Esophagus squamous epithelium (tissue), 5 donors: ENCODE measurements around the gene RNF141. TPM values are rescaled to one million over a fixed set of nuclear protein-coding genes. Genes with fewer than 3 reads are reported as not detected.

Experiments used
- DNase-seq: peaks from one replicate; lab custom pipeline; 2025; lab: John Stamatoyannopoulos, UW
- H3K27ac ChIP-seq, 4 donors: fragments of 200-600 bp; sonication (generic); one replicate each; pipeline ENCODE4 v1.5.1; 2016 to 2019; ENCODE audit warnings: mild to moderate bottlenecking in 1 of 4
- H3K27me3 ChIP-seq, 4 donors: fragments of 200-600 bp; sonication (generic); 1 replicate in 3 of 4; 2 replicates in 1 of 4; pipeline versions ENCODE4 v1.5.1 to v1.6.0; 2017 to 2021; ENCODE audit warnings: antibody characterized with exemption in 1 of 4
- H3K36me3 ChIP-seq, 3 donors: fragments of 200-600 bp; sonication (generic); one replicate each; pipeline ENCODE4 v1.5.1; 2016 to 2019
- H3K4me1 ChIP-seq, 3 donors: fragments of 200-600 bp; sonication (generic); one replicate each; pipeline ENCODE4 v1.5.1; 2017 to 2019
- H3K4me3 ChIP-seq, 4 donors: fragments of 200-600 bp; sonication (generic); 1 replicate in 3 of 4; 2 replicates in 1 of 4; pipeline ENCODE4 v1.5.1; 2016 to 2019; ENCODE audit warnings: mild to moderate bottlenecking in 2 of 4, moderate library complexity in 1 of 4
- H3K9me3 ChIP-seq, 3 donors: fragments of 200-600 bp; sonication (generic); one replicate each; pipeline ENCODE4 v1.5.1; 2016 to 2019
- POLR2A ChIP-seq, 4 donors: fragments of 450-650 bp; IDR thresholded peaks; one replicate each; pipeline ENCODE4 v1.6.1; 2017; ENCODE audit warnings: antibody characterized with exemption in 4 of 4, mild to moderate bottlenecking in 4 of 4, moderate library complexity in 3 of 4
- WGBS, 2 donors: methylation state at CpG; one replicate each; pipeline ENCODE4 v1.1.5; 2018; 5-methylcytosine and 5-hydroxymethylcytosine counted together
- intact Hi-C: fragments of 100-400 bp; cut with DNase I; formaldehyde crosslinking; loops from one replicate; pipeline ENCODE4 v1.15.0; 2022
- total RNA-seq, 4 donors: library from RNA; depleted of rRNA; stranded (reverse); fragments of >200 nt; gene quantifications; one replicate each; pipeline ENCODE4 v1.1.0, GENCODE V29; 2016
- TF ChIP-seq, protein P1 (sequence below), 6 experiments: fragments of 450-650 bp in 4 of 6; fragments of 200-600 bp in 2 of 6; sonication (generic) in 2 of 6; IDR thresholded peaks; one replicate each; pipeline ENCODE4 v1.5.1; 2016 to 2019; ENCODE audit warnings: antibody characterized with exemption in 6 of 6, mild to moderate bottlenecking in 4 of 6, moderate library complexity in 4 of 6
- donor health status: DM: yes; HTN: yes; CAD: no.

Gene RNF141
- total RNA-seq, 4 donors from 2014 or later = 51.7 to 88.4 (median 56.9) TPM

DNA sequence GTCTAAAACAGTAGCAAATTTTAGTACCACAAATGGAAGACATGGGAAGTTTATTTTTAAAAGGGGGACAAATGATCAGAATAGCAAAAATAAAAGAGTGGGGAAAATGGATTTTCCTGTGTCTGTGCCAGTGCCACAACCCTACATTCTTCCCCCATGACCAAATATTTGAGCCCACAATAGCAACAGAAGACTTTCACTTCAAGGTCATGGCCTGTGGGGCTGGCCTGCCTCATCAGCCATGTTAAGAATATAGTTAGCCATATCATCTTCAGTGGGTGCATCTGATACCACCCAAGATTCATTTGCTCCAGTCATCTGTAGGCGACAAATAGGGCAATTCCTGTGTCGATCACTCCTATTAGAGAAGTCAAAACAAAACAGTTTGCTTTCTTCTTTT lies 26.3 kb downstream of the RNF141 start:
- H3K4me1 ChIP-seq = peaks cover 0 to 29% (median 9%) of the 10 kb centered on the region in 3 donors
- DNase-seq = no peak
- intact Hi-C loops = no loop called here
- 92 to 95% methylated on average over 2 of the region's 2 CpGs for WGBS, 2 donors
- H3K4me3 ChIP-seq = no peak overlapping the region
- no peaks in the 10 kb centered on the region for H3K27me3 ChIP-seq
- H3K27ac ChIP-seq = peak overlapping the region in 1 of 4 donors; percentile 39
- TF ChIP-seq, protein P1, sequence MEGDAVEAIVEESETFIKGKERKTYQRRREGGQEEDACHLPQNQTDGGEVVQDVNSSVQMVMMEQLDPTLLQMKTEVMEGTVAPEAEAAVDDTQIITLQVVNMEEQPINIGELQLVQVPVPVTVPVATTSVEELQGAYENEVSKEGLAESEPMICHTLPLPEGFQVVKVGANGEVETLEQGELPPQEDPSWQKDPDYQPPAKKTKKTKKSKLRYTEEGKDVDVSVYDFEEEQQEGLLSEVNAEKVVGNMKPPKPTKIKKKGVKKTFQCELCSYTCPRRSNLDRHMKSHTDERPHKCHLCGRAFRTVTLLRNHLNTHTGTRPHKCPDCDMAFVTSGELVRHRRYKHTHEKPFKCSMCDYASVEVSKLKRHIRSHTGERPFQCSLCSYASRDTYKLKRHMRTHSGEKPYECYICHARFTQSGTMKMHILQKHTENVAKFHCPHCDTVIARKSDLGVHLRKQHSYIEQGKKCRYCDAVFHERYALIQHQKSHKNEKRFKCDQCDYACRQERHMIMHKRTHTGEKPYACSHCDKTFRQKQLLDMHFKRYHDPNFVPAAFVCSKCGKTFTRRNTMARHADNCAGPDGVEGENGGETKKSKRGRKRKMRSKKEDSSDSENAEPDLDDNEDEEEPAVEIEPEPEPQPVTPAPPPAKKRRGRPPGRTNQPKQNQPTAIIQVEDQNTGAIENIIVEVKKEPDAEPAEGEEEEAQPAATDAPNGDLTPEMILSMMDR (IDR thresholded peaks at IDR 0.05) = no peak
- TF ChIP-seq POLR2A (IDR thresholded peaks at IDR 0.05) = no peak
- peaks cover 0 to 53% (median 5%) of the 10 kb centered on the region in 3 donors for H3K36me3 ChIP-seq
- no peaks in the 10 kb centered on the region for H3K9me3 ChIP-seq

GRCh38 chr11:10514202-10514601 lies 26.8 kb downstream of the RNF141 start:
- peaks cover 0 to 29% (median 9%) of the 10 kb centered on the region in 3 donors for H3K4me1 ChIP-seq
- H3K9me3 ChIP-seq = no peaks in the 10 kb centered on the region
- H3K27ac ChIP-seq = peak overlapping the region in 1 of 4 donors; percentile 39
- WGBS, 2 donors = 22 to 24% methylated on average over 2 of the region's 2 CpGs
- intact Hi-C loops = no loop called here
- H3K36me3 ChIP-seq = peaks cover 0 to 48% (median 5%) of the 10 kb centered on the region in 3 donors
- no peak overlapping the region for H3K4me3 ChIP-seq
- TF ChIP-seq, protein P1 (IDR thresholded peaks at IDR 0.05) = peak in 5 of 6 experiments; percentile 20 to 57 (median 36)
- no peak for TF ChIP-seq POLR2A (IDR thresholded peaks at IDR 0.05)
- H3K27me3 ChIP-seq = no peaks in the 10 kb centered on the region
- no peak for DNase-seq

- Histone ChIP-seq H3K27ac (no peak overlapping the region), H3K4me1 (peaks cover 0 to 14% (median 9%) of the 10 kb centered on the region in 3 donors), H3K36me3 (peaks cover 0 to 37% (median 0%) of the 10 kb centered on the region in 3 donors), H3K4me3 (no peak overlapping the region), H3K9me3 (no peaks in the 10 kb centered on the region), H3K27me3 (no peaks in the 10 kb centered on the region)
- intact Hi-C loops = no loop called here
- WGBS, 2 donors = 85 to 90% methylated on average over 6 to 10 of the region's 10 CpGs
- DNase-seq = no peak
- no peak for TF ChIP-seq POLR2A (IDR thresholded peaks at IDR 0.05)
- TF ChIP-seq, protein P1 (IDR thresholded peaks at IDR 0.05) = no peak
Measured at GRCh38 chr11:10511181-10511621, 29.8 kb downstream of the RNF141 start.

DNA sequence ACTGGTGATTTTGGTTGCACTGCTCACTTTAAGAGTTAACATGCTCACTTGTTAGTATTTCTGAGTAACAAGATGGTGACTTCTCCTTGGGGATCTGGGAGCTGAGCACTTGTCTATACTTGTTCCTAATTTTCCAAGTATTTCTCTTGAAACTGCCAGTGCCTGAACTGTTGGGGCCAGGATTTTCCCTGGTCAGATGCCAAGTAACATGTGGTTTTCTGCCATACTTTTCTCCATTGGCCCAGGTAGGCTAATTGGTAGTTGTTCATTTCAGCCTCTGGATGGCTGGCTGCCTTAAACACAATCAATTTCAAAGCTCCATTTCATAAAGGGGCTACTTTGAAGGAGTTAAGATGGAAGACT lies 35.0 kb downstream of the RNF141 start:
- intact Hi-C loops = no loop called here
- DNase-seq = no peak
- Histone ChIP-seq H3K36me3 (peaks cover 0 to 51% (median 0%) of the 10 kb centered on the region in 3 donors), H3K27ac (no peak overlapping the region), H3K9me3 (no peaks in the 10 kb centered on the region), H3K27me3 (no peaks in the 10 kb centered on the region), H3K4me3 (no peak overlapping the region), H3K4me1 (peaks cover 2 to 8% (median 3%) of the 10 kb centered on the region in 3 donors)
- TF ChIP-seq POLR2A (IDR thresholded peaks at IDR 0.05) = no peak

- 69 to 77% methylated on average over 6 of the region's 6 CpGs for WGBS, 2 donors
- Histone ChIP-seq H3K9me3 (no peaks in the 10 kb centered on the region), H3K27me3 (no peaks in the 10 kb centered on the region), H3K4me1 (peaks cover 2 to 13% (median 3%) of the 10 kb centered on the region in 3 donors), H3K36me3 (peaks cover 0 to 56% (median 0%) of the 10 kb centered on the region in 3 donors), H3K27ac (no peak overlapping the region), H3K4me3 (no peak overlapping the region)
- no peak for TF ChIP-seq POLR2A (IDR thresholded peaks at IDR 0.05)
- TF ChIP-seq, protein P1 (IDR thresholded peaks at IDR 0.05) = no peak
- intact Hi-C loops = no loop called here
- DNase-seq = no peak
Measured at GRCh38 chr11:10505278-10506007, 35.5 kb downstream of the RNF141 start.
